Kidney (tissue), 14 donors: Measurements from ENCODE around the gene ANKS6. TPM values are rescaled to one million over a fixed set of nuclear protein-coding genes. Genes with fewer than 3 reads are reported as not detected.

Experiments
- DNase-seq, 5 donors: peaks; one replicate each; pipeline ENCODE4 v3.0.0-alpha.2; 2013 to 2020
- FAIRE-seq: peaks from 2 replicates; lab custom pipeline; 2012; peaks lifted over from hg19 to GRCh38; lab: Jason Lieb, UNC
- H3K27ac ChIP-seq, 2 donors: one replicate each; pipeline ENCODE4 v1.7.0; 2013; ENCODE audit warnings: low read depth in 2 of 2, low read length in 2 of 2, inconsistent platforms in 1 of 2
- H3K27me3 ChIP-seq: one replicate; pipeline ENCODE4 v1.7.1; 2013; ENCODE audit warnings: low read length, inconsistent platforms; ENCODE audit not compliant: control insufficient read depth, insufficient read depth
- H3K36me3 ChIP-seq, 3 donors: one replicate each; pipeline versions ENCODE4 v1.7.0 to v1.7.1; 2013; ENCODE audit warnings: low read length in 3 of 3, control low read depth in 1 of 3, inconsistent platforms in 1 of 3; ENCODE audit not compliant: insufficient read depth in 3 of 3, control insufficient read depth in 2 of 3
- H3K4me1 ChIP-seq, 3 donors: one replicate each; pipeline versions ENCODE4 v1.7.0 to v1.7.1; 2013; ENCODE audit warnings: low read length in 3 of 3, inconsistent platforms in 1 of 3, low read depth in 1 of 3; ENCODE audit not compliant: control insufficient read depth in 2 of 3, insufficient read depth in 2 of 3
- H3K4me3 ChIP-seq, 3 donors: one replicate each; pipeline versions ENCODE4 v1.7.0 to v1.8.1; 2013; ENCODE audit warnings: low read length in 3 of 3, control low read depth in 1 of 3, inconsistent platforms in 1 of 3
- H3K9ac ChIP-seq, 3 donors: one replicate each; pipeline versions ENCODE4 v1.7.0 to v1.7.1; 2013; ENCODE audit warnings: low read length in 3 of 3, control low read depth in 1 of 3, inconsistent platforms in 1 of 3
- H3K9me3 ChIP-seq, 3 donors: one replicate each; pipeline versions ENCODE4 v1.7.0 to v1.7.1; 2013; ENCODE audit warnings: low read length in 3 of 3, control low read depth in 1 of 3, inconsistent platforms in 1 of 3; ENCODE audit not compliant: control insufficient read depth in 2 of 3, insufficient read depth in 1 of 3
- CTCF ChIP-seq: IDR thresholded peaks from 3 replicates; pipeline ENCODE4 v1.5.1; 2012; ENCODE audit warnings: mild to moderate bottlenecking, moderate library complexity, borderline replicate concordance; ENCODE audit not compliant: insufficient read depth; ENCODE audit errors: extremely low read depth
- intact Hi-C: fragments of 100-400 bp; cut with DNase I; formaldehyde crosslinking; loops from one replicate; pipeline ENCODE4 v1.11.1; 2022
- polyA plus RNA-seq: library from polyadenylated mRNA; stranded (reverse); fragments of 350-450 nt; fragmentation: Illumina TruSeq; extraction: RNeasy Lipid Tissue Mini Kit (QIAGEN cat#74804); gene quantifications from one replicate; pipeline ENCODE4 v1.2.3, GENCODE V29; 2014; ENCODE audit warnings: low read depth, low replicate concordance; ENCODE audit not compliant: insufficient read depth
- total RNA-seq: library from RNA; stranded (reverse); fragmentation: NEBNext Ultra II Directional; extraction: Animal tissue kit (Norgen Biotek cat#: 25700); gene quantifications from one replicate; pipeline ENCODE4 v1.2.1, GENCODE V29; 2021
- donor health status: control.
- donor health status: control.
- donor health status: control.
- donor health status: control.
- donor health status: control.
- donor health status: DM: yes; HTN: yes; CAD: no.
- donor health status: Normal renal cell carcinoma (clear cell type).

The ANKS6 gene
- total and polyA plus RNA-seq, 2 donors from 2014 or later: 22.0 to 31.8 TPM

GRCh38 chr9:98755006-98755618 is 41.2 kb downstream of the ANKS6 start:
- no peak overlapping the region for H3K9ac ChIP-seq
- no peak for TF ChIP-seq CTCF
- no peaks in the 10 kb centered on the region for H3K27me3 ChIP-seq
- H3K9me3 ChIP-seq: peaks cover 0 to 7% (median 3%) of the 10 kb centered on the region in 3 donors
- no peak overlapping the region for H3K27ac ChIP-seq
- DNase-seq (no peak), FAIRE-seq (no peak)
- H3K36me3 ChIP-seq: peaks cover 3 to 16% (median 15%) of the 10 kb centered on the region in 3 donors
- H3K4me1 ChIP-seq: no peaks in the 10 kb centered on the region
- intact Hi-C loops: no loop called here
- H3K4me3 ChIP-seq: no peak overlapping the region

DNA sequence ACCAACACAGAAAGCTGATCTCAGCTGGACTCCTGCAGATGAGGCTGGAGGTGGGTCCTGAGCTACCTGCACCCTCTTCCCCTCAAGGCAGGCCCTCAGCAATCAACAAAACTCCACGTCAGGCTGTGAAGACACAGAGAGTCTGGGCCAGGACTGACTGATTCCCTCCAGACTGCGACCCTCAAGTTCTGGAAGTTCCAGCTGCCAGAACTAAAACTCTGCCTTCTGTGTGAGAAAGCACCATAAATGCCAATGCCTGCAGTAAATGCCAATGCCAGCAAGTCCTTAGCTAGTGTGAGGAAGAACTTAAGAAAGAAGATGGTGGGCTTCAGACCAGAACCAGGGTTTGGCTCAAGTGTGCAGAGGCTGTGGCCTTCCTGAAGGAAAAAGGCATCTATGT is 45.1 kb downstream of the ANKS6 start:
- Histone ChIP-seq H3K27ac (no peak overlapping the region), H3K9ac (no peak overlapping the region), H3K36me3 (peaks cover 3 to 18% (median 13%) of the 10 kb centered on the region in 3 donors), H3K27me3 (no peaks in the 10 kb centered on the region), H3K4me1 (no peaks in the 10 kb centered on the region), H3K9me3 (no peaks in the 10 kb centered on the region), H3K4me3 (no peak overlapping the region)
- FAIRE-seq: no peak
- TF ChIP-seq CTCF: no peak
- DNase-seq: no peak
- intact Hi-C loops: no loop called here

DNA sequence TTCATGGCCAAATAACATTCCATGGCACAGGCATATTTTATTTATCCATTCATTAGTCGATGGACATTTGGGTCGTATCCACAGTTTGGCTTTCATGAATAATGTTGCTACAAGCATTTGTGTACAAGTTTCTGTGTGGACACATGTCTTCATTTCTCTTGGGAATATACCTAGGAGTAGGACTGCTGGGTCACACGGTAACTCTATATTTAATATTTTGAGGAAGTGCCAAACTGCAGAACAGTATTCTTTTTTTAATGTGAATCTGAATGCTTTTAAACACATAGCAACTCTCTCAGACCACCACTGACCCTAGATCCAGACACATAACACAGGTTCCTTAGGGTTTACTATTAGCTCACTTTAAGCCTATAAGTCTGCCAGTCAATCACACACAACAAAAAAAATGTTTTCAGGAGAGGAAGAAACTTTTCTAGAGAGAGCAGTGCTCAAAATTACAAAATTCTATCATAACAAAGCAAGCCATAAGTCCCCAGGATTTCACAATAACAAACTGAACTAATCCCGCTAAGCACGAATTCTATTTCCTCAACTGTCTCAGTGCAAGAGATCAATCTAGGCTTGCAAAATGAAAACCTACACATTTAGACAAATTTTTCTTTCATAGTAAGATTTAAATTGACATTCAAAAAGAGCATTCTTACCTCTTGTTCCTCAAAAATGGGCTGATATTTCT is 45.8 kb downstream of the ANKS6 start:
- H3K4me1 ChIP-seq: no peaks in the 10 kb centered on the region
- no peak overlapping the region for H3K4me3 ChIP-seq
- DNase-seq: no peak
- no peaks in the 10 kb centered on the region for H3K27me3 ChIP-seq
- no peaks in the 10 kb centered on the region for H3K9me3 ChIP-seq
- intact Hi-C loops: no loop called here
- no peak overlapping the region for H3K27ac ChIP-seq
- FAIRE-seq: no peak
- TF ChIP-seq CTCF: no peak
- no peak overlapping the region for H3K9ac ChIP-seq
- peaks cover 3 to 13% (median 6%) of the 10 kb centered on the region in 3 donors for H3K36me3 ChIP-seq
